ENCODE results near the gene PCDHGB3.
A peak's percentile ranks its signal among the peaks of the same experiment; 100 is the strongest.
"Not testable (repeated sequence)": the region's sequence is repeated elsewhere in the genome, so short reads cannot be mapped to it uniquely, and the experiment has no call there.

The PCDHGB3 gene

GRCh38 chr5:141359790-141360426 is 10.1 kb upstream of the PCDHGB3 start, which contains the start of gene PCDHGB2:
Gene PCDHGB2 (plus strand): TSS chr5:141359994. CDS start chr5:141360136, 142 bp downstream.
- no peak within 1 kb of the TSS for H3K9ac ChIP-seq (ENCODE audit: low read depth, low read length)
- 93% methylated on average over 24 of the region's 24 CpGs for WGBS
- H3K27ac ChIP-seq (ENCODE audit: low read depth, low read length) = no peak within 1 kb of the TSS
- peaks cover 7% of the 10 kb centered on the region; the same call in 1 of the 2 replicates for H3K36me3 ChIP-seq (ENCODE audit: insufficient read depth, low read length)
- peak within 1 kb of the TSS; percentile 22 for H3K4me3 ChIP-seq (ENCODE audit: low read length)
- H3K9me3 ChIP-seq (ENCODE audit: insufficient read depth, low read depth, low read length) = peaks cover 57% of the 10 kb centered on the region
- H3K4me1 ChIP-seq (ENCODE audit: insufficient read depth, low read length) = 0 out of 2 replicates have a peak, but pooled peaks cover 6% of the 10 kb centered on the region
- H3K27me3 ChIP-seq (ENCODE audit: insufficient read depth, low read length) = no peaks in the 10 kb centered on the region

- H3K27ac ChIP-seq (ENCODE audit: low read depth, low read length) = no peak overlapping the region
- WGBS = 97% methylated on average over 15 of the region's 15 CpGs
- no peak overlapping the region for H3K4me3 ChIP-seq (ENCODE audit: low read length)
- H3K27me3 ChIP-seq (ENCODE audit: insufficient read depth, low read length) = no peaks in the 10 kb centered on the region
- no peak overlapping the region for H3K9ac ChIP-seq (ENCODE audit: low read depth, low read length)
- 0 out of 2 replicates have a peak, but pooled peaks cover 6% of the 10 kb centered on the region for H3K4me1 ChIP-seq (ENCODE audit: insufficient read depth, low read length)
- H3K36me3 ChIP-seq (ENCODE audit: insufficient read depth, low read length) = peaks cover 7% of the 10 kb centered on the region; the same call in 1 of the 2 replicates
- H3K9me3 ChIP-seq (ENCODE audit: insufficient read depth, low read depth, low read length) = peaks cover 57% of the 10 kb centered on the region
These were observed 9.4 kb upstream of the PCDHGB3 start for GRCh38 chr5:141360685-141361084.

- Histone ChIP-seq H3K36me3 (ENCODE audit: insufficient read depth, low read length) (peaks cover 7% of the 10 kb centered on the region; the same call in 1 of the 2 replicates), H3K27me3 (ENCODE audit: insufficient read depth, low read length) (no peaks in the 10 kb centered on the region), H3K27ac (ENCODE audit: low read depth, low read length) (no peak overlapping the region), H3K4me3 (ENCODE audit: low read length) (peak overlapping the region; percentile 27; the same call in 1 of the 2 replicates), H3K9me3 (ENCODE audit: insufficient read depth, low read depth, low read length) (peaks cover 60% of the 10 kb centered on the region), H3K4me1 (ENCODE audit: insufficient read depth, low read length) (0 out of 2 replicates have a peak, but pooled peaks cover 6% of the 10 kb centered on the region), H3K9ac (ENCODE audit: low read depth, low read length) (no peak overlapping the region)
These were observed 7.3 kb upstream of the PCDHGB3 start for GRCh38 chr5:141362719-141363118.

GRCh38 chr5:141363952-141364660 is 5.9 kb upstream of the PCDHGB3 start, which contains the start of gene PCDHGA5:
Gene PCDHGA5 (plus strand): TSS chr5:141364162. CDS start chr5:141364331, 169 bp downstream.
- Histone ChIP-seq H3K9me3 (ENCODE audit: insufficient read depth, low read depth, low read length) (peaks cover 64% of the 10 kb centered on the region), H3K27me3 (ENCODE audit: insufficient read depth, low read length) (no peaks in the 10 kb centered on the region), H3K4me3 (ENCODE audit: low read length) (no peak within 1 kb of the TSS), H3K36me3 (ENCODE audit: insufficient read depth, low read length) (peaks cover 7% of the 10 kb centered on the region; the same call in 1 of the 2 replicates), H3K4me1 (ENCODE audit: insufficient read depth, low read length) (0 out of 2 replicates have a peak, but pooled peaks cover 6% of the 10 kb centered on the region), H3K27ac (ENCODE audit: low read depth, low read length) (no peak within 1 kb of the TSS), H3K9ac (ENCODE audit: low read depth, low read length) (no peak within 1 kb of the TSS)
- 97% methylated on average over 33 of the region's 34 CpGs for WGBS

- no peak overlapping the region for H3K9ac ChIP-seq (ENCODE audit: low read depth, low read length)
- no peak overlapping the region for H3K4me3 ChIP-seq (ENCODE audit: low read length)
- 97% methylated on average over 46 of the region's 46 CpGs for WGBS
- 0 out of 2 replicates have a peak, but pooled peaks cover 6% of the 10 kb centered on the region for H3K4me1 ChIP-seq (ENCODE audit: insufficient read depth, low read length)
- peaks cover 71% of the 10 kb centered on the region for H3K9me3 ChIP-seq (ENCODE audit: insufficient read depth, low read depth, low read length)
- no peak overlapping the region for H3K27ac ChIP-seq (ENCODE audit: low read depth, low read length)
- H3K36me3 ChIP-seq (ENCODE audit: insufficient read depth, low read length) = 0 out of 2 replicates have a peak, but pooled peaks cover 3% of the 10 kb centered on the region
- no peaks in the 10 kb centered on the region for H3K27me3 ChIP-seq (ENCODE audit: insufficient read depth, low read length)
These were observed 3.8 kb upstream of the PCDHGB3 start for GRCh38 chr5:141366016-141366896.

GRCh38 chr5:141371572-141372475 is 1.8 kb downstream of the PCDHGB3 start:
- no peaks in the 10 kb centered on the region for H3K27me3 ChIP-seq (ENCODE audit: insufficient read depth, low read length)
- no peak overlapping the region for H3K9ac ChIP-seq (ENCODE audit: low read depth, low read length)

GRCh38 chr5:141373673-141374317 is 3.8 kb downstream of the PCDHGB3 start, which contains the start of gene PCDHGA6:
Gene PCDHGA6 (plus strand): TSS chr5:141373891. CDS start chr5:141374084, 193 bp downstream.
- H3K36me3 ChIP-seq (ENCODE audit: insufficient read depth, low read length) = no peaks in the 10 kb centered on the region
- no peaks in the 10 kb centered on the region for H3K27me3 ChIP-seq (ENCODE audit: insufficient read depth, low read length)
- H3K4me1 ChIP-seq (ENCODE audit: insufficient read depth, low read length) = no peaks in the 10 kb centered on the region
- H3K9me3 ChIP-seq (ENCODE audit: insufficient read depth, low read depth, low read length) = peaks cover 67% of the 10 kb centered on the region
- no peak within 1 kb of the TSS for H3K27ac ChIP-seq (ENCODE audit: low read depth, low read length)
- H3K9ac ChIP-seq (ENCODE audit: low read depth, low read length) = no peak within 1 kb of the TSS
- WGBS = 96% methylated on average over 27 of the region's 27 CpGs
- H3K4me3 ChIP-seq (ENCODE audit: low read length) = peak within 1 kb of the TSS; percentile 24; the same call in 1 of the 2 replicates

More at GRCh38 chr5:141371572-141372475, 1.8 kb downstream of the PCDHGB3 start:
- Histone ChIP-seq H3K4me1 (ENCODE audit: insufficient read depth, low read length) (no peaks in the 10 kb centered on the region), H3K36me3 (ENCODE audit: insufficient read depth, low read length) (no peaks in the 10 kb centered on the region), H3K9me3 (ENCODE audit: insufficient read depth, low read depth, low read length) (peaks cover 68% of the 10 kb centered on the region), H3K27ac (ENCODE audit: low read depth, low read length) (no peak overlapping the region), H3K4me3 (ENCODE audit: low read length) (no peak overlapping the region)
- 96% methylated on average over 69 of the region's 69 CpGs for WGBS

- Histone ChIP-seq H3K27me3 (ENCODE audit: insufficient read depth, low read length) (no peaks in the 10 kb centered on the region), H3K9me3 (ENCODE audit: insufficient read depth, low read depth, low read length) (peaks cover 64% of the 10 kb centered on the region)
These were observed 4.6 kb downstream of the PCDHGB3 start for GRCh38 chr5:141374627-141375026.

GRCh38 chr5:141375444-141376155 is 5.6 kb downstream of the PCDHGB3 start:
- 96% methylated on average over 38 of the region's 48 CpGs for WGBS
- H3K4me3 ChIP-seq (ENCODE audit: low read length); H3K4me1 ChIP-seq (ENCODE audit: insufficient read depth, low read length); H3K27ac ChIP-seq (ENCODE audit: low read depth, low read length); H3K9ac ChIP-seq (ENCODE audit: low read depth, low read length); H3K36me3 ChIP-seq (ENCODE audit: insufficient read depth, low read length); H3K27me3 ChIP-seq (ENCODE audit: insufficient read depth, low read length): not testable (repeated sequence)
- H3K9me3 ChIP-seq (ENCODE audit: insufficient read depth, low read depth, low read length) = peaks cover 60% of the 10 kb centered on the region

More at GRCh38 chr5:141374627-141375026, 4.6 kb downstream of the PCDHGB3 start:
- no peak overlapping the region for H3K9ac ChIP-seq (ENCODE audit: low read depth, low read length)
- no peaks in the 10 kb centered on the region for H3K4me1 ChIP-seq (ENCODE audit: insufficient read depth, low read length)
- no peaks in the 10 kb centered on the region for H3K36me3 ChIP-seq (ENCODE audit: insufficient read depth, low read length)
- 97% methylated on average over 14 of the region's 14 CpGs for WGBS
- no peak overlapping the region for H3K4me3 ChIP-seq (ENCODE audit: low read length)
- no peak overlapping the region for H3K27ac ChIP-seq (ENCODE audit: low read depth, low read length)
